Astrocyte of the hippocampus (primary cell): ENCODE results near the gene YIPF2.
"Not testable (repeated sequence)": the region's sequence is repeated elsewhere in the genome, so short reads cannot be mapped to it uniquely, and the experiment has no call there.

Source experiments
- DNase-seq: peaks from one replicate; pipeline ENCODE4 v3.0.0; 2011; ENCODE audit warnings: low read depth, low spot score

YIPF2 gene

DNA sequence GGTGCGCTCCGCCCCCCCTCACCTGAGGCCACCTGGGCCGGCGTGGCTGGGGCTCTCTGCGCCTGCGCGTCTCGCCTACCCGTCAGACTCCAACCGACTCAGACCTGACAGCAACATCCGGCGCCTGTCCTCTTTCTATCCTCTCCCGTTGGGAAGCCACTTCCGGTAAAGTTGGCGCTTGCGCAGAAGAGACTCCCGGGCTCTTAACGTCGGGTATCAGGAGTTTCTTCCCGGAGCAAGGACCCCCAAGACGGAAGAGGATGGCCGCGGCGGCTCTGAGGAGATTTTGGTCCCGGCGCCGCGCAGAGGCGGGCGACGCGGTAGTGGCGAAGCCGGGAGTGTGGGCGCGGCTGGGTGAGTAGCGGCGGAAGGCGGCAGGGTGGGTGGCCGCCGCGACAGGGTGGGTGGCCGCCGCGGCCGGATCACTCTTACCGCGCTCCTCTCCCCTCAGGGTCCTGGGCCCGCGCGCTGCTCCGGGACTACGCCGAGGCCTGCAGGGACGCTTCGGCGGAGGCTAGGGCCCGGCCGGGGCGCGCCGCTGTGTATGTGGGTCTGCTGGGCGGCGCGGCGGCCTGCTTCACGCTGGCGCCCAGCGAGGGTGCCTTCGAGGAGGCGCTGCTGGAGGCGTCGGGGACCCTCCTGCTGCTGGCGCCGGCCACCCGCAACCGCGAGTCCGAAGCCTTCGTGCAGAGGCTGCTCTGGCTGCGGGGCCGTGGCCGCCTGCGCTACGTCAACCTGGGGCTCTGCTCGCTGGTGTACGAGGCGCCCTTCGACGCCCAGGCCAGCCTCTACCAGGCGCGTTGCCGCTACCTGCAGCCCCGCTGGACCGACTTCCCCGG is at the start of gene YIPF2, which contains the start of gene TIMM29:
Gene YIPF2, minus strand, starts transcription at position 77 of the 839 bp plus-strand sequence. CDS start 229 bp downstream, outside the sequence.
Gene TIMM29, plus strand, starts transcription at position 249 of the 839 bp plus-strand sequence. Its CDS starts 12 bp downstream, at position 261.
- peak; percentile 98 for DNase-seq

DNA sequence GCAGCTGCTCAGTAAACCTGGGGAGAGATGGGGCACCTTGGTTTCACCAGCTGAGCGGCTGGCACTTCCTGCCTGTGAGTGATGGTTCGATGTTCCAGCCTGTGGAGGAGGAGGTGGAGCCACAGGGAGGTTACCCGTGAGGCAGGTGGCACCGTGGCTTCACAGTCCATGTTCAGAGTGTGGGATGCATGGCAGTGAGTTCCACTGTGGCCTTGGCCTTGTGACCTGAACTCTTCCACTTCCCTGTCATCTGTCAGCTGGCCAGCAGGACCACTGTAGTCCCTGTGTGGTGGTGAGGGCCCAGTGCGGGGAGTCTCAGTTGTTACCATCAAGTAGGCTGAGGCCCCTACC is 49.3 kb upstream of the YIPF2 start:
- no peak for DNase-seq

DNA sequence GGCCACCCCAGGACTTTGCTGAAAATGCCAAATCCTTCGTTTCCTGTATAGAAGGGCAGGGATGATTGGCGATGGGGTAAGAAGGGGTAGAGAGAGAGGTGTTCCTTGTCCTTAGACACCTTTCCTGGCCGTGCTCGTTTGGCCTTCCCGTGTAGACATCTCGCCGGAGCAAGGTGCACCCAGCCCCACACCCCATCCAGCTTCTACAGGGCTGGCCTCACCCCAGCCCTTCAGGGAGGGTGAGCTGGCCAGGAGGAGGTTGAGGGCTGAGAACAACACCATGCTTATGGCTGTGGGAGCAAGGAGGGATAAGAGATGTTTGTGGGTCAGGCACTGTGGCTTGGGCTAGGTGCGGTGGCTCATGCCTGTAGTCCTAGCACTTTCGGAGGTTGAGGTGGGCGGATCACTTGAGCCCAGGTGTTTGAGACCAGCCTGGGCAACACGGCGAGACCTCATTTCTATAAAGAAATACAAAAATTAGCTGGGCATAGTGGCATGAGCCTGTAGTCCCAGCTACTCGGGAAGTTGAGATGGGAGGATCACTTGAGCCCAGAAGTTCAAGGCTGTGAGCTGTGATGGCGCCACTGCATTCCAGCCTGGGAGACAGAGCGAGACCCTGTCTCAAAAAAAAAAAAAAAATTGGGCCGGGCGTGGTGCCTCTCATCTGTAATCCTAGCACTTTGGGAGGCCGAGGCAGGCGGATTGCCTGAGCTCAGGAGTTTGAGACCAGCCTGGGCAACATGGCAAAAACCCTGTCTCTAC is 47.9 kb upstream of the YIPF2 start:
- DNase-seq, result no peak

DNA sequence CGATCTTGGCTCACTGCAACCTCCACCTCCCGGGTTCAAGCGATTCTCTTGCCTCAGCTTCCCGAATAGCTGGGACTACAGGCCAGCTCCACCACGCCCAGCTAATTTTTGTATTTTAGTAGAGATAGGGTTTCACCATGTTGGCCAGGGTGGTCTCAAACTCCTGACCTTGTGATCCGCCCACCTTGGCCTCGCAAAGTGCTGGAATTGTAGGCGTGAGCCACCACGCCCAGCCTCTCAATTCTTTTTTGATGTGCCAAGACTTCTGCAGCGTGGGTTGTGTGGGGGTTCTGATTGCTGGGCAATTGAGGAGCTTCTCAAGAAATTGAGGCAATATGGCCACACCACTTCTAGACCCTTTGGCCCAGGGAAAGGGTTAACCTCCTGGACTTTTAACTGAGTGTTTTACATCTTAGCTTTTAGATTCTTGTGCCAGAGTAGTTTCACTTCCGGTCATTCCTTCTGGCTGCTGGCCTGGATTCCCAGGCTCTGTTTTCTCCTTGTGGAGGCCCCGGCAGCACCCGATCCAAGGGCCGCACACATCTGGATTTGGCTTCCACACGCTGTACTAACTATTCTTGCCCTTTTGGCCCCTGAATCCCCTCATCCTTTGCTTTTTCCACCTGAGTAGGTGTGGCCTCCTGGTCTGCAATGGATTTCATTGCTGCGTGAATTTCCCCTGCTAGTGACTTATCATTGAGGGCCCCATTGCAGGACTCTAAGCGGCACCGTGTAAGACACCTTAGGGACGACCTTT is 47.1 kb upstream of the YIPF2 start:
- DNase-seq, result peak; percentile 38

DNA sequence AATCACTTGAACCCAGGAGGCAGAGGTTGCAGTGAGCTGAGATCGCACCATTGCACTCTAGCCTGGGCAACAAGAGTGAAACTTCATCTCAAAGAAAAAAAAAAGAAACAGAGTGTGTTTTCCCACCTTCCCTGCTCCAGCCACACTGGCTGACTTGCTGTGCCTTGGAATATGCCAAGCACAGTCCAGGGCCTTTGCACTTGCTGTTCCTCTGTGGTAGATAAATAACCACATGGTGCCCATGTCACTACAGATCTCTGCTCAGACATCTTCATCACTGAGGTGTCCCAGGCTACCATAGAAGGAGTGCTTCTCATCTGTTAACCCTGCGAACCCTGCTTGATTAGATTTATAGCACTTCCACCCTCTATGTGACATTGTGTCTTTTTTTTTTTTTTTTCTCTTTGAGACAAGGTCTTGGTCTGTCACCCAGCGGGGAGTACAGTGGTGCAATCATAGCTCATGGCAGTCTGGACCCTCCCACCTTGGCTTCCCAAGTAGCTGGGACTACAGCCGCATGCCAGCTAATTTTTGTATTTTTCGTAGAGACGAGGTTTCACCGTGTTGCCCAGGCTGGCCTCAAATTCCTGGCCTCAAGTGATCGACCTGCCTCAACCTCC is 42.8 kb upstream of the YIPF2 start:
- DNase-seq, result no peak

DNA sequence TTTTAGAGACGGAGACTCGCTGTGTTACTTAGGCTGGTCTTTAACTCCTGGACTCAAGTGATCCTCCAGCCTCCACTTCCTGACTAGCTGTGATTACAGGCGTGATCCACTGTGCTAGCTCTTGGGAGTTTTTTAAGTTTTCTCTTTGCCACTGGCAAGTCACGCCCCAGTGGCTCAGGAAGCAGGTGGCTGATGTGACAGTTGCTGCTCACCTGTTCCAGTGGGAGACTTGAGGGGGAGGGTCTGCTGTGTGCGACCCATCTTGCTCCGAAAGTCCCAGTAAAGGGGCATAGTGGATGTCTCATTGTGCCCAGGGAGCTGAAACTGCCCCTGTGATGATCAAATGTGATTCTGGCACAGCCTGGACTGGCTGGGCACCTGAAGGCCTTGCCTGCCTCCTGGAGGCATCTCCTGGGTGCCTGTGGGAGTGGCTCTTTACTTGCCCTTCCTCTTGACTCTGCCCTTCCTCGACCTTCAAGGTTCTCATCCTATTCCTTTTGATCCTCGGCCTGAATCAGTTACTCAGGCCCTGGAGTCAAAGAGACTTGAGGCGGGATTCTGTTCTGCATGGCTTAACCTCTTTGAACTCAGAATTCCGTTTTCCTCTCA is 40.2 kb upstream of the YIPF2 start:
- DNase-seq, result no peak

DNA sequence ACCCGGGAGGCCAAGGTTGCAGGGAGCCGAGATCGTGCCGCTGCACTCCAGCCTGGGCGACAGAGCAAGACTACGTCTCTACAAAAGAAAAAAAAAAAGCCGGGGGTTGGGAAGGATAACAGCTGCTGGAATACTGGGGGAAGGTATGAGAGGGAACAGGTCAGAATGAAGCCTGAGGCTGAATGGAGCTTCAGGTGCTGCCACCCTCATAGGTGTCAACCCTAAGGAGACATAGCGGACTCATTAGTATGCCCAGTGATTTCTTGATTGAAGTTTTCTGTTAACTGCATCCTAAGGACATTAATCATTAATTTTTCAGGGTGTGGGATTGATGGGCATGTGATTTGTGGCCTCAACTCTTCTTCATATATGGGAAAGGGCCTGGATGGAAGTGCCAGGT is 38.4 kb upstream of the YIPF2 start:
- no peak for DNase-seq

DNA sequence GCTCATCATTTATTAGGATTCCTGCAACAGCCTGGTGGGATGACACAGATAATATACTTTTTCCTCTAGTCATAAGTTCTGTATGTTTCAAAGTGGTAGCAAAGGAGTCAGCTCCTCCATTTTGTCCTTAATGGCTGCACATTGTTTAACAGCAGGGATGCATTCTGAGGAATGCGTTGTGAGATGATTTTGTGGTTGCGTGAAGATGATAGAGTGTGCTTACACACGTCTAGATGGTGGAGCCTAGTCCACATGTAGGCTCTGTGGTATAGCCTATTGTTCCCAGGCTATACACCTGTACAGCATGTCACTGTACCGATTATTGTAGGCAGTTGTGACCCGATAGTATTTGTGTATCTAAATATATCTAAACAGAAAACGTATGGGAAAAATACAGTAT is 37.0 kb upstream of the YIPF2 start:
- DNase-seq, result no peak

DNA sequence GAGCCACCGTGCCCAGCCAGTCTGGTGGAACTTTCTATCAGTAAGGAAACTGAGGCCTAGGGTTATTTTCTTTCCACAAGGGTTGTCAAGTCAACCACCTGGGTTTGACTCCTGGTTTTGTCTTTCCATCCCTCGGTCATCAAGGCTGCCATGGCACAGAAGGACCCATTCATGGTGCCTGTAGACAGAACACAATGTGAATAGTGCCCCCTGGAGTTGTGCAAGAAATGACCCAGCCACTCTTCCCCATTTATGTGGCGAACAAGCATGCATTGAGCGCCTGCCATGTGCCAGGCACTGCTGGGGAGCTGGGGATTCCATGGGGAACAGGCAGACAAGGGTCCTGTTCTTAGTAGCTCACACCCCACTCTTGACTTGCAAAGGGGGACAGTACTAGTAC is 36.5 kb upstream of the YIPF2 start:
- no peak for DNase-seq

DNA sequence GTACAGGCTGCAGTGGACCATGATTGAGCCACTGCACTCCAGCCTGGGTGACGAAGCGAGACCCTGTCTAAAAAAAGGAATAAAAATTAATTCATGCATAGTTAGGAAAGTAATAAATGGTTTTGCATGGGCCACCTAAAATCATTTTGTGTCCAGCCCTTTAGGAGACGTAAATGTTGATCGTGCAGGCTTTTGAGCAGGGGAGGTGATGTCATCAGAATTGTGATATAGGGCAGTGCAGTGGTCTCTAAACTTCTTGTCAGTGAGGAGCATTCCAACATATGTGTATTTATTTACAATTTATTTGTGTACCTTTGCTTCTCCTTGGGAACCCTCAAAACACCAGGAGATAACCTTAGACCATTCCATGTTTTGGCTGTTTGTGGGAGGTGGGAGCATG is 35.4 kb upstream of the YIPF2 start:
- no peak for DNase-seq

DNA sequence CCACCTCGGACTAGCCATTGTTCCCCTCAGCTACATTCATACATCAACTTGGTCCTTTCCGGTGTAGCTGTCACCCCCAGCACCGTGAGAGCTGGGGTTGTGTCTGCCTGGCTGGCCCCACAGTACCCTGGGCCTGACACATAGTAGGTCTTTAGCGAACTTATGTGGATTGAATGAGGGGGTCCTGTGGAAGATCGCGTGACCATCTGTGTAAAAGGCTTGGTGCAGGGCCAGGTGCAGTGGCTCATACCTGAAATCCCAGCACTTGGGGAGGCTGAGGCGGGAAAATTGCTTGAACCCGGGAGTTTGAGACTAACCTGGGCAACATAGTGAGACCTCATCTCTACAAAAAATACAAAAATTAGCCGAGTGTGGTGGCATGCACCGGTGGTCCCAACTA is 34.4 kb upstream of the YIPF2 start:
- no peak for DNase-seq

DNA sequence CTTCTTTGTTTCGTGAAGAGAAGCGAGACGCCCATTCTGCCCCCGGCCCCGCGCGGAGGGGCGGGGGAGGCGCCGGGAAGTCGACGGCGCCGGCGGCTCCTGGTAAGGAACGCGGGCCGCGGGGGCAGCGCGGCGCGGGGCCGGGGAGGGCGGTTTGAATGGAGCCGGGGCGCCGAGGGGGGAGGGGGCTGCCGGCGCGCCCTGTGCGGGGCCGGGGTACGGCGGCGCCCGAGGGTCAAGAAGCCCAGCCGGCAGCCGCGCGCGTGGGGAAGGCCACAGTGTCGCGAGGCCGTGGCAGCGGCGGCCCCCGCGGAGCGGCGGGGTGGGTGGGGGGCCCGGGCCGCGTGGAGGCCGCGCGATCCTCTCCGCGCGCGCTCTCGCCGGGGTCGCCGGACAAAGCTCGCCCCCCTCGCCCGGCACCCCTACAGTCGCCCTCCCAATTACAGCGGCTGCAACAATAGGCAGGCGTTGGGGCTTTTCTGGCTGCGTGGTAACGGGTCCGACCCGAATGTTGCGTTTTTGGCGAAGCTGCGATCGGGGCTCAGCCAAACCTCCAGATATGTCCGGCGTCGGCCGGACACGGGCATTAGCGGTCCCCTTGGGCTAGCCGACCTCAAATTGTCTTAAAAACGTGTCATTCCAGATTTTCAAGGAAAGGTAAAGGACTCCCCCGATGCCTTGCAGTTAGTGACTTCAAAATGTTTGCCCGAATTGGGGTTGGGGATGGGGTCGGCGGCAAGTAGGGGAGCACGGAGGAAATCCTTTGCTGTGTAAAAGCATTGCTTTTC is 32.8 kb upstream of the YIPF2 start:
- peak; percentile 57 for DNase-seq

DNA sequence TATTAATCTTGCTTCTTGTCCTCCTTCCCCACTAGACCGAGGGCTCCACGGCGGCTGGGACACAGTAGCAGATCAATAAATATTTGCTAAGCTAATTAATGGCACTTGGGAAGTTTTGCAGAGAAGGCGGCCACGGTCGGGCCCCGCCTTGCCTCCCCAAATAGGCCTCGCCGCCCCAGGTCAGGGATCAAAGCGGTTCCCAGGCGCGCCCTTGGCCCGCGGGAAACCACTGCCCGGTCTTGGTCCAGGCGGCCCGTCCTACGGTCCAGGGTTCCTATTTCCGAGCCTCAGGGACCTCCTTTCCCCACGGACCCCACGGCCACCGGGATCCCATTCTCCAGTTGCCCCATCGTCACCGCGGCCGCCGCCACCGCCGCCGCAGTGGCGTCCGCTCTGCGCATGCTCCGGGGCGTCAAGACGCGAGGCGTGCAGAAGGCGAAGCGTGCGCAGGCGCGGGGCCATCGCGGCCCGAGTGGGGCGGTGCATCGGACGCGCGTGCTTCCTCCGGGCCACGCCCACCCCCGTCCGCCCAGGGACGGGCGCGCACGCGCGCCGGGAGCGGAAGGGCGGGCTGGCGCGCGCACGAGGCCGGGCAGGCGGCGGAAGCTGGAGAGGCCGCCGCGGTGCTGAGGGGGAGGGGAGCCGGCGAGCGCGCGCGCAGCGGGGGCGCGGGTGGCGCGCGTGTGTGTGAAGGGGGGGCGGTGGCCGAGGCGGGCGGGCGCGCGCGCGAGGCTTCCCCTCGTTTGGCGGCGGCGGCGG is 32.1 kb upstream of the YIPF2 start, which contains the start of gene SMARCA4:
Gene SMARCA4, plus strand, starts transcription at position 717 of the 759 bp plus-strand sequence. CDS start 23,122 bp downstream, outside the sequence.
- DNase-seq, result peak; percentile 100

DNA sequence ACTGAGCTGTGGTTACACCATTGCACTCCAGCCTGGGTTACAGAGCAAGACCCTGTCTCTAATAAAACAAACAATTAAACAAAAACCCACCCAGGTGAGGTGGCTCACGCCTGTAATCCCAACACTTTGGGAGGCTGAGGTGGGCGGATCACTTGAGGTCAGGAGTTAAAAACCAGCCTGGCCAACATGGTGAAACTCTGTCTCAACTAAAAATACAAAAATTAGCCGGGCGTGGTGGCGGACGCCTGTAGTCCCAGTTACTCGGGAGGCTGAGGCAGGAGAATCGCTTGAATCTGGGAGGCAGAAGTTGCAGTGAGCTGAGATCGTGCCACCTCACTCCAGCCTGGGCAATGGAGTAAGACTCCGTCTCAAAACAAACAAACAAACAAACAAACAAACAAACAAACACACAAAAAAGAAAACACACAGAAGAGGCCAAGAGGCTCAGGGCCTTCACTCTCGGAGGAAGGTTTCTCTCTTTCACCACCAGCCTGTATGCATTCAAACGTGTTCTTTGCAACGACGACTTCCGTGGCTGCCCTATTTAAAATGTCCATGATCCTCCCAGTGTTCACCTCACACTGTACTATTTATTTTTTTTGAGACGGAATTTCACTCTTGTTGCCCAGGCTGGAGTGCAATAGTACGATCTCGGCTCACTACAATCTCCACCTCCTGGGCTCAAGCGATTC is 31.0 kb upstream of the YIPF2 start:
- not testable (repeated sequence) for DNase-seq

DNA sequence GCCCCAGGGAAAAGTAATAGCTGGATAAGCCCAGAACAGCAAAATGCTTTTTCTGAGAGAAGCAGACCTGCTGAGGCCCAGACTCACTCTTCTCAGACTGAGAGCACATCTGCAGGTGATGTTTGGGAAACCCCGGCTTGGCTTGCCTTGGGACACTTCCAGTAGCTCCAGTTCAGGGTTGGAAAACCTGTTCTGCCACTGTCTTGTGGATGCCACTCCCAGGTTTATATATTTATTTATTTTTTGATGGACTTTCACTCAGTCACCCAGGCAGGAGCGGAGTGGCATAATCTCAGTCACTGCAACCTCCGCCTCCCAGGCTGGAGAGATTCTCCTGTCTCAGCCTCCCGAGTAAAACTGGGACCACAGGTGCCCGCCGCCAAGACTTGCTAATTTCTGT is 24.4 kb upstream of the YIPF2 start:
- DNase-seq, result no peak

DNA sequence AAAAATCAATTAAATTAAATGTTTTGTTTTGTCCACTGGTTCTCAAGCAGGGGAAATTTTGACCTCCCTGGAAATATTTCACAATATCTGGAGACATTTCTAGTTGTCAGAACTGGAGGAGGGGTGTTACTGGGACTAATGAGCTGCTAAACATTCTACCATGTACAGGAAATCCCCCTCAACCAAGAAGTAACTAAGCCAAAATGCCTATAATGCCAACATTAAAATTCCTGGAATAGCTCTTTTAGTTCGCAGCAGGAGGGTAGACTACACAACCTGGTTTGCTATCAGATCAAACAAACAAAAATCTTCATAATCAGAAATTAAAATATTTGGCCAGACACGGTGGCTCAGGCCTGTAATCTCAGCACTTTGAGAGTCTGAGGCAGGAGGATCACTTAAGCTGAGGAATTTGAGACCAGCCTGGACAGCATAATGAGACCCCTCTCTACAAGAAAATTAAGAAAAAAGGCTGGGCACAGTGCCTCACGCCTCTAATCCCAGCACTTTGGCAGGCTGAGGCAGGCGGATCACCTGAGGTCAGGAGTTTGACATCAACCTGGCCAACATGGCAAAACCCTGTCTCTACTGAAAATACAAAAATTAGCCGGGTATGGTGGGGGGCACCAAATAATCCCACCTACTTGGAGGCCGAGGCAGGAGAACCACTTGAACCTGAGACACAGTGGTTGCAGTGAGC is 18.7 kb upstream of the YIPF2 start:
- DNase-seq, result peak; percentile 86

DNA sequence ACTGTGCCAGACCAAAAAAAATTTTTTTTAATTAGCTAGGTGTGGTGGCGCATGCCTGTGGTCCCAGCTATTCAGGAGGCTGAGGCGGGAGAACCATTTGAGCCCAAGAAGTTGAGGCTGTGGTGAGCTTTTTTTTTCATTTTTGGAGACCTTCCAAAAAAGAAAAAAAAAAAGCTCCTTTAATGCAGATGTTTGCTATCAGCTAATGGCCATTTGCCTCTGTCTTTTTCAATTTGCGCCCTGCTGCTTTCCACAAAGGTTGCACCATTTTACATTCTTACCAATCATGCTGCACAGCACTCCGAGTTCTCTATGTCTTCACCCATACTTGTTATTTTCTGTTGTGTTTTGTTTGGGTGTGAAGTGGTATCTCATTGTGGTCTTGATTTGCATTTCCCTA is 16.8 kb upstream of the YIPF2 start:
- no peak for DNase-seq

DNA sequence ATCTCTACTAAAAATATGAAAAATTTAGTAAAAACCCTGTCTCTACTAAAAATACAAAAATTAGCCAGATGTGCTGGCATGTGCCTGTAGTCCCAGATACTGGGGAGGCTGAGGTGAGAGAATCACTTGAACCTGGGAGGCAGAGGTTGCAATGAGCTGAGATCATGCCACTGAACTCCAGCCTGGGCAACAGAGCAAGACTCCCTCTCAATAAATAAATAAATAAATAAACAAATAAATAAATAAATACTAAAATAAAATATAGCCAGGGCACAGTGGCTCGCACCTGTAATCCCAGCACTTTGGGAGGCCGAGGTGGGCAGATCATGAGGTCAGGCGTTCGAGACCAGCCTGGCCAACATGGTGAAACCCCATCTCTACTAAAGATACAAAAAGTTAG is 15.0 kb upstream of the YIPF2 start:
- DNase-seq, result not testable (repeated sequence)
